ENCODE data around the gene FOXP4.
A peak's percentile ranks its signal among the peaks of the same experiment; 100 is the strongest.

The FOXP4 gene

GRCh38 chr6:41531016-41531415 lies 15.2 kb upstream of the FOXP4 start:
- no peak overlapping the region for H3K14ac ChIP-seq (ENCODE audit: low read length in 2 of 2)
- H3K4ac ChIP-seq (ENCODE audit: low read depth in 1 of 2, low read length in 2 of 2) = no peak overlapping the region
- H3K27ac ChIP-seq (ENCODE audit: low read length, poor library complexity, severe bottlenecking) = no peak overlapping the region
- no peak overlapping the region for H2AFZ ChIP-seq (ENCODE audit: low read depth, low read length)
- peaks cover 73 to 86% of the 10 kb centered on the region in 2 experiments for H3K27me3 ChIP-seq (ENCODE audit: control insufficient read depth in 1 of 2, insufficient read depth in 1 of 2, low read length in 2 of 2)
- no peak overlapping the region for H3K9ac ChIP-seq (ENCODE audit: low read length)
- no peaks in the 10 kb centered on the region for H3K36me3 ChIP-seq (ENCODE audit: control insufficient read depth in 1 of 2, insufficient read depth in 2 of 2, low read depth in 1 of 2, low read length in 2 of 2)
- no peak overlapping the region for H2AK5ac ChIP-seq (ENCODE audit: low read length, severe bottlenecking)
- no peak overlapping the region for H3K4me3 ChIP-seq (ENCODE audit: insufficient read depth in 1 of 2, low read depth in 1 of 2, low read length in 2 of 2)
- H4K8ac ChIP-seq (ENCODE audit: low read length) = no peak overlapping the region
- no peak overlapping the region for H2BK5ac ChIP-seq (ENCODE audit: low read depth, low read length, poor library complexity, severe bottlenecking)
- no peak overlapping the region for H3K18ac ChIP-seq (ENCODE audit: low read depth in 1 of 2, low read length in 2 of 2)
- no peak overlapping the region for H3K4me2 ChIP-seq (ENCODE audit: low read length, poor library complexity, severe bottlenecking)
- no peak overlapping the region for H2BK15ac ChIP-seq (ENCODE audit: low read depth, poor library complexity, severe bottlenecking)
- no peak for DNase-seq
- peaks cover 17% of the 10 kb centered on the region for H3K4me1 ChIP-seq (ENCODE audit: control insufficient read depth, insufficient read depth, low read depth, low read length)
- peak overlapping the region in 1 of 2 experiments; percentile 72 for H2BK12ac ChIP-seq (ENCODE audit: low read length in 2 of 2)
- H3K23ac ChIP-seq (ENCODE audit: low read length in 2 of 2) = no peak overlapping the region
- no peaks in the 10 kb centered on the region for H3K79me1 ChIP-seq (replicated peaks; ENCODE audit: low read length, poor library complexity, severe bottlenecking)
- no peaks in the 10 kb centered on the region for H3K9me3 ChIP-seq (ENCODE audit: control insufficient read depth, low read length)
- H2BK120ac ChIP-seq (ENCODE audit: low read depth, low read length) = no peak overlapping the region
- H4K91ac ChIP-seq (ENCODE audit: low read length) = no peak overlapping the region

DNA sequence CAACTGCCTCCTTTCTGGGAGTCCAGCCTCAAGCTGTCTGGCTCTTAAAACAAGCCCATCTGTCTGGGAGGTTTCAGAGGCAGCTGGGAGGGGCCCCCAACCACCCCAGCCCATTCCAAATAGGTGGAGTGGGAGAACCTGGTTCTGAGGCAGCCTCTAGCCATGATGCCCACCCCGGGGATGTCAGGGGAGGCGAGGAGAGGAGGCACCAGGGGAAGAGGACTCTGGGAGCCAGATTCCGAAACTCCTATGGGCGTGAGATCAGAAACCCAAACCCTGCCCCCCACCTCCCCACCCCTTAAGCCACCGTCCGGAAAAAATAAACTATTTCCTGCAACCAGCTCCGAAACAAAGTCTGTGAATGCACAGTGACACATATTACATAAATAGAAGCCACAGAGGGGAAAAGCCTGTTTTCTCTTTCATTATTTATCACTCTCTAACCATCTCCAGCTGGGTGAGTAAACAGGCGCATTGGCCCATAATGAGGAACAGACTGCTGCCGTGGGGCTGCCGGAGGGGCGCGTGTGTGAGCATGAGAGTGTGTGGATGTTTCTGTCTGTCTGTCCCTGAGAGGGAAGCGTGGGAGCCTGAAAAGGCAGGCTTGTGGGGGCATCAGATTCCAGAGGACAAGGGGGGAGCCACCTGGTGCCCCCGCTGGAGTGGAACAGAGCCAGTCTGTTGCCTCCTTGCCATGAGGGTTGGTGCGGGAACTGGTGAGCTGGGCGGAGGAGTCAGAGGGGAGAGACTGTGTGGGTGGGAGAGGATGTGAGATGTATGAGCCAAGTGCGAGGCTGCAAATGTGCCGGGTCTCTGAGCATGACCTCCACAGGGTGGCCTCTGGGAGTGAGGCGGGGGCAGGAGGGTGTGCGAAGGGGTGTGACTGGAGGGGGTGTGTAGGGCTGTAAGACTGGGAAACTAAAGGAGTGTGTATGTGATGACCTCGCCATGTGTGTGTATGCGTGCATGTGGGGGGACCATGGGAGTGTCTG lies 14.3 kb upstream of the FOXP4 start:
- Histone ChIP-seq H3K4me2 (ENCODE audit: low read length, poor library complexity, severe bottlenecking) (peak overlapping the region; percentile 24), H2BK5ac (ENCODE audit: low read depth, low read length, poor library complexity, severe bottlenecking) (no peak overlapping the region), H3K79me1 (replicated peaks; ENCODE audit: low read length, poor library complexity, severe bottlenecking) (no peaks in the 10 kb centered on the region), H3K14ac (ENCODE audit: low read length in 2 of 2) (peak overlapping the region in 1 of 2 experiments; percentile 76), H3K36me3 (ENCODE audit: control insufficient read depth in 1 of 2, insufficient read depth in 2 of 2, low read depth in 1 of 2, low read length in 2 of 2) (no peaks in the 10 kb centered on the region), H2BK120ac (ENCODE audit: low read depth, low read length) (no peak overlapping the region), H2BK12ac (ENCODE audit: low read length in 2 of 2) (no peak overlapping the region), H3K4ac (ENCODE audit: low read depth in 1 of 2, low read length in 2 of 2) (no peak overlapping the region), H2AK5ac (ENCODE audit: low read length, severe bottlenecking) (no peak overlapping the region), H3K9me3 (ENCODE audit: control insufficient read depth, low read length) (no peaks in the 10 kb centered on the region), H2AFZ (ENCODE audit: low read depth, low read length) (no peak overlapping the region), H3K27ac (ENCODE audit: low read length, poor library complexity, severe bottlenecking) (no peak overlapping the region), H3K27me3 (ENCODE audit: control insufficient read depth in 1 of 2, insufficient read depth in 1 of 2, low read length in 2 of 2) (peaks cover 73 to 86% of the 10 kb centered on the region in 2 experiments), H3K4me1 (ENCODE audit: control insufficient read depth, insufficient read depth, low read depth, low read length) (peaks cover 17% of the 10 kb centered on the region), H3K18ac (ENCODE audit: low read depth in 1 of 2, low read length in 2 of 2) (peak overlapping the region; percentile 14 to 42), H4K8ac (ENCODE audit: low read length) (peak overlapping the region; percentile 45), H3K23ac (ENCODE audit: low read length in 2 of 2) (no peak overlapping the region), H3K4me3 (ENCODE audit: insufficient read depth in 1 of 2, low read depth in 1 of 2, low read length in 2 of 2) (peak overlapping the region in 1 of 2 experiments; percentile 60), H2BK15ac (ENCODE audit: low read depth, poor library complexity, severe bottlenecking) (no peak overlapping the region), H4K91ac (ENCODE audit: low read length) (no peak overlapping the region), H3K9ac (ENCODE audit: low read length) (no peak overlapping the region)
- DNase-seq = peak; percentile 78
- WGBS = 26% methylated on average over 22 of the region's 22 CpGs

GRCh38 chr6:41535766-41536165 lies 10.4 kb upstream of the FOXP4 start:
- Histone ChIP-seq H3K9ac (ENCODE audit: low read length) (no peak overlapping the region), H2BK5ac (ENCODE audit: low read depth, low read length, poor library complexity, severe bottlenecking) (no peak overlapping the region), H2AFZ (ENCODE audit: low read depth, low read length) (no peak overlapping the region), H3K14ac (ENCODE audit: low read length in 2 of 2) (no peak overlapping the region), H3K18ac (ENCODE audit: low read depth in 1 of 2, low read length in 2 of 2) (no peak overlapping the region), H3K27ac (ENCODE audit: low read length, poor library complexity, severe bottlenecking) (no peak overlapping the region), H3K9me3 (ENCODE audit: control insufficient read depth, low read length) (no peaks in the 10 kb centered on the region), H3K4me3 (ENCODE audit: insufficient read depth in 1 of 2, low read depth in 1 of 2, low read length in 2 of 2) (no peak overlapping the region), H2BK120ac (ENCODE audit: low read depth, low read length) (no peak overlapping the region), H3K4ac (ENCODE audit: low read depth in 1 of 2, low read length in 2 of 2) (no peak overlapping the region), H2BK12ac (ENCODE audit: low read length in 2 of 2) (no peak overlapping the region), H3K36me3 (ENCODE audit: control insufficient read depth in 1 of 2, insufficient read depth in 2 of 2, low read depth in 1 of 2, low read length in 2 of 2) (no peaks in the 10 kb centered on the region), H3K27me3 (ENCODE audit: control insufficient read depth in 1 of 2, insufficient read depth in 1 of 2, low read length in 2 of 2) (peaks cover 58 to 79% of the 10 kb centered on the region in 2 experiments), H4K91ac (ENCODE audit: low read length) (no peak overlapping the region), H3K23ac (ENCODE audit: low read length in 2 of 2) (no peak overlapping the region), H2AK5ac (ENCODE audit: low read length, severe bottlenecking) (no peak overlapping the region), H4K8ac (ENCODE audit: low read length) (no peak overlapping the region), H2BK15ac (ENCODE audit: low read depth, poor library complexity, severe bottlenecking) (no peak overlapping the region), H3K79me1 (replicated peaks; ENCODE audit: low read length, poor library complexity, severe bottlenecking) (no peaks in the 10 kb centered on the region), H3K4me2 (ENCODE audit: low read length, poor library complexity, severe bottlenecking) (no peak overlapping the region), H3K4me1 (ENCODE audit: control insufficient read depth, insufficient read depth, low read depth, low read length) (peaks cover 9% of the 10 kb centered on the region)
- no peak for DNase-seq
- WGBS = 100% methylated on average over 1 of the region's 1 CpG

Data from mesenchymal stem cell (in vitro differentiated cells and primary cell).